Thyroid gland (tissue), 4 donors: ENCODE results near the gene LRMDA.

Experiments
- POLR2A ChIP-seq, 2 donors: fragments of 450-650 bp; IDR thresholded peaks; one replicate each; pipeline ENCODE4 v1.6.1; 2017; ENCODE audit warnings: antibody characterized with exemption in 2 of 2, mild to moderate bottlenecking in 2 of 2, moderate library complexity in 1 of 2
- TF ChIP-seq, protein P1 (sequence below), 6 experiments: fragments of 200-600 bp in 3 of 6; fragments of 450-650 bp in 3 of 6; sonication (generic) in 3 of 6; IDR thresholded peaks; one replicate each; pipeline ENCODE4 v1.5.1; 2016 to 2019; ENCODE audit warnings: antibody characterized with exemption in 6 of 6, mild to moderate bottlenecking in 2 of 6, inconsistent platforms in 1 of 6, moderate library complexity in 1 of 6

- TF ChIP-seq, protein P1, sequence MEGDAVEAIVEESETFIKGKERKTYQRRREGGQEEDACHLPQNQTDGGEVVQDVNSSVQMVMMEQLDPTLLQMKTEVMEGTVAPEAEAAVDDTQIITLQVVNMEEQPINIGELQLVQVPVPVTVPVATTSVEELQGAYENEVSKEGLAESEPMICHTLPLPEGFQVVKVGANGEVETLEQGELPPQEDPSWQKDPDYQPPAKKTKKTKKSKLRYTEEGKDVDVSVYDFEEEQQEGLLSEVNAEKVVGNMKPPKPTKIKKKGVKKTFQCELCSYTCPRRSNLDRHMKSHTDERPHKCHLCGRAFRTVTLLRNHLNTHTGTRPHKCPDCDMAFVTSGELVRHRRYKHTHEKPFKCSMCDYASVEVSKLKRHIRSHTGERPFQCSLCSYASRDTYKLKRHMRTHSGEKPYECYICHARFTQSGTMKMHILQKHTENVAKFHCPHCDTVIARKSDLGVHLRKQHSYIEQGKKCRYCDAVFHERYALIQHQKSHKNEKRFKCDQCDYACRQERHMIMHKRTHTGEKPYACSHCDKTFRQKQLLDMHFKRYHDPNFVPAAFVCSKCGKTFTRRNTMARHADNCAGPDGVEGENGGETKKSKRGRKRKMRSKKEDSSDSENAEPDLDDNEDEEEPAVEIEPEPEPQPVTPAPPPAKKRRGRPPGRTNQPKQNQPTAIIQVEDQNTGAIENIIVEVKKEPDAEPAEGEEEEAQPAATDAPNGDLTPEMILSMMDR (IDR thresholded peaks at IDR 0.05), result no peak
- no peak for TF ChIP-seq POLR2A (IDR thresholded peaks at IDR 0.05)
Observed at GRCh38 chr10:76117949-76118348, 686.5 kb downstream of the LRMDA start.
